C4-2B (cell line): Measurements from ENCODE around the gene FNDC3A.

ENCODE experiments used
- CTCF ChIP-seq: fragments of 450-650 bp; conservative IDR thresholded peaks from 2 replicates; pipeline ENCODE4 v1.5.1; 2017; ENCODE audit warnings: mild to moderate bottlenecking
- ZFX ChIP-seq: fragments of 450-650 bp; IDR thresholded peaks from 2 replicates; pipeline ENCODE4 v1.6.1; 2017

- TF ChIP-seq CTCF: no peak
- TF ChIP-seq ZFX: no peak
Observed at GRCh38 chr13:48990900-48991299, 15.2 kb downstream of the FNDC3A start.
